ENCODE results near the gene POC5.
A peak's percentile ranks its signal among the peaks of the same experiment; 100 is the strongest.

POC5 gene

DNA sequence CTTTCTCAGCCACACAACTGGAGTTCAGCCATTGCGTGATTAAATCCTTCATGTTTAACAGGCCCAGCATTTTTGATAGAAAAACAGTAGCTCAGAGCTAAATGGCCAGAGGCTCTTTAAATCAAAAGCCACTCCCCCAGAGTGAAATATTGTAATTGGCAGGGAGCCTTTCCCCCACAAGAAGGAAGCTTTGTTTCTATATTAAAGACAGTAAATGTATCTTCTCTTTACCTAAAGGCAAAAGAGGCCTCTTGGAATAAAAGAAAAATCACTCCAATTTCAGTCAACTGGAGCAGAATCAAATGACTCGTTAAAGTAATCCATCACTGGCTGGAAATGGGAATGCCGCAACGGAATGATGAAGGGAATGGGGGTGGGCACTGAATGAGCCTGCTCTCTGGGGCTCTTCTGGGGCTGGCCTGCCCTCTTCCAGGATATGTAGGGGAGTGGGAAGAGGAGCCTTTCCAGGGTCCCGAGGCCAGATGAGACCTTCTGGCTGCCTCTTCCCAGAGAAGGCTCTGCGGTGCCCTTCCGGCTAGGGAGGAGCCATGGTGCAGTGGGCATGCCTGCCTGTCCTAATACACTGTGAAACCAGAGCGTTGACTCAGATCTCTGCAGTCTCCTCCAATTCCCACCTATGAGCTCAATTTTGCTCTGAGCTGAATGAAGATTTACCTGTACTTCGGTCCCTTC, 60.8 kb downstream of the POC5 start:
- peak; percentile 41 for DNase-seq

DNA sequence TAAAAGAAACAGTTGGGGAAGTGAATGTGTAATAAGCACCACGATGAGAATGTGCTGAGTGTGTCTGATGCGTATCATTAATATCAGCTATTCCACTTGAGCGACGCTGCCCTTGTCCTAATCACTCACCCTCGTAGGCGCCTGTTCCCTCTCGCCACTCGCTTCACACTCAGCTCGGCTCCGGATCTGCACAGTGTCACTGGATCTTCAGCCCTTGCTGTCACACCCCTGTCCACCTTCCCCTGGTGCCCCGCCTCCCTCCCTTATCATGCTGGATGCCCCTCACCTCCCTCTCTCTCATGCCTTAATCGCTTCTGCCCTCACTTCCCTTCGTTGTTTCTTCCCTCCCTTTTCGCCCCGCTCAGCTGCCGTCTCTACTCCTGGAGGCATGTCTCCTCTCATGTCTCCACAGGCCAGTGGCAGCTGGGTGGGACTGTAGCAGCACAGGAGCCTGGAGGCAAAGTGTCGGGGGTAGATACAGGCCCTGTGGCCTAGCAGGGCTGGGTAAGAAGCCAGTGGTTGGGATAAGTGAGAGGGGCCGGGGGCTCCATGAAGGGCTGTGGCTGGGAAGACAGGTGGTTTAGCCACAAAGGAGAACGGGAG, 62.4 kb downstream of the POC5 start:
- no peak for DNase-seq

DNA sequence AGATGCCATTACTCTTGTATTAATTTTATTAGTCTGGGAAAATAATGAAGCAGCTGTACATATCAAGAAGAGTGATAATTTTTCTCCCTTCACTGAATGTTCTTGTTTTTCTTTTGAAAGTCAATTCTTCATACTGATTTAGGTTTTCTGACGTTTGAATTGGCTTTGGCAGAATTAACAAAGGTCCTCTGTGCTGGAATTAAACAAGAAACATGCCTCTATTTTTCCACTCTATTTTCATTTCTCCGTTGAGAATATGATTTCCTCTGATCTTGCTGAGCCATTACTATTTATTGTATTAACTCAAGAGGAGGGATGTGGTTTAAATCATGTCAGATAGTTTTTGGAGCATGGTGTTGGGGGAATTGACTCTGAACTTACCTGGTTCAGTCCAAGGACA, 63.7 kb downstream of the POC5 start:
- DNase-seq = no peak

DNA sequence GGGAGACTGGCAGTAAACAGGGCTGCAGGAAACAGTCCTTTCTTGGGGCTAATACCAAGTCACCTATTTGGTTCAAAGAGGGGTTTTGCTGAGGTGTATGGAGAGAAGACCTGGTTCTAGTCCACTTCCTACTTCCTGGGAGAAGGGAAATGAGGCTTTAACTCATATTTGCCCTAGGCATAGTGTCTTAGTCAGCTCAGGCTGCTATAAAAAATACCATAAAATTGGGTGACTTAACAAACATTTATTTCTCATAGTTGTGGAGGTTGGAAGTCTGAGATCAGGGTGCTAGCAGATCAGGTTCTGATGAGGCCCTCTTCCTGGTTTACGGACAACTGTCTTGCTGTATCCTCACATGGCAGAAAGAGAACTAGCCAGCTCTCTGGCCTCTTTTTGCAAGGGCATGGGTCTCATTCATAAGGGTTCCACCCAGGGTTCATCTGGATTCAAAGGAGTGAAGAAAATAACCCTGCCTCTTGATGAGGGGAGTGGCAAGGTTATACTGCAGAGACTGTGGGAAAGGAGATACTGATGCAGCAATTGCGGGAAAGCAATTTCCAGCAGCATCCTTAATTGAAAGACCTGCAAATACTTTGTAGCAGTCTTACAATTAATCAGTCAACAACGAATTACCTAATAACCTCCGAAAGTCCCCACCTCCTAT, 65.5 kb downstream of the POC5 start:
- no peak for DNase-seq

DNA sequence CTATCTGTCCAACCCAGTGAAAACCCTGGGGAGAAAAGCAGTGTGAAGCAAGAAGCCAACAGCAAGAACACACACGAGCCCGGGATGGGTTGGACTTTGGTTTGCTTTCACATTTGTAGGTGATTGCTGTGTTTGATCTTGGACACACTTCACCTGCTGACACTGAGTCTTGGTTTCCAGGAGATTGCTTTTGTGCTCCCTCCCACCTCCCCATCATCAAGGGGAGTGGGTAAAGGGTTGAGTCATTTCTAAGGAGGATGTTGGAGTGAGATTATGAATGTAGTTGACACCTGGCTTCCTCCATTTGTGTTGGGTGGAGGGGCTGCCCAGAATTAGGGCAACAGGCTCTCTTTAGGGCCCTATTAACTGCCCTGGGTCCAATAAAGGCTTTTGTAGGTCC, 68.5 kb downstream of the POC5 start:
- no peak for DNase-seq

DNA sequence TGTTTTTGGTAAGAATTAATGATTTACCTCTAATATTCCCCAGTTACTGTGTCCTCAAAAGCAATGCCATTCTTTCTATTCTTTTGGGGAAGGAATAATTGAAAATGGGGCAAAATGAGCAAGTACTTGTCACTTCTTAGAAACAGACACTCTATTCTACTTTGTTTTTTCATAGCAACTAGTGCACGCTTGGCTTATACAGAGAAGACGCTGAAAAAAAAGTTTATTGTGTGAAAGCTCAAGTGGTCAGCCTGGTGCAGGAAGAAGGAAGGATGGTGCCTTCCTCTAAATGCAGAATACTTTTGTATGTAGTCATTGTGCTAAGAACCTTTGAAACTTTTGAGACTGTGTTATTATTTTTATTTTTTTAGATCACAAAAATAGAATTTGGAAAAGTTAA, 76.4 kb downstream of the POC5 start:
- no peak for DNase-seq

DNA sequence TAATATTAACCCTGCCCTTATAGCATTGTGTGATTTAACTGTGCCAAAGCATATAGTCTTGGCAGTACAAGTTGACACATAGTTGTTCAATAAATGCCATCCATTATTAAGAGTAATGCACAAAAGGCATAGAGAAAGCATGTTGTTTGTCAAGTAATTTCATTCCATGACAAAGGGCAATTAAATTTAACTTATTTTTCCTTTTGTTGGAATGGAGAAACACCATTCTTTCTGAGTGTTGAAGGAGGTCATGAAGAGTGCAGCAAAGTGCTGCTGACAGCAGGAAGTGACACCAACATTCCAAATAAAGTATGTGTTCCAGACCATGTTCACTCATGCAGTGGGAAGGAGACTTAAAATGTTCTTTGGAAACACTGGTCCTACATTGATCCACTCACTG, 76.8 kb downstream of the POC5 start:
- DNase-seq = no peak

DNA sequence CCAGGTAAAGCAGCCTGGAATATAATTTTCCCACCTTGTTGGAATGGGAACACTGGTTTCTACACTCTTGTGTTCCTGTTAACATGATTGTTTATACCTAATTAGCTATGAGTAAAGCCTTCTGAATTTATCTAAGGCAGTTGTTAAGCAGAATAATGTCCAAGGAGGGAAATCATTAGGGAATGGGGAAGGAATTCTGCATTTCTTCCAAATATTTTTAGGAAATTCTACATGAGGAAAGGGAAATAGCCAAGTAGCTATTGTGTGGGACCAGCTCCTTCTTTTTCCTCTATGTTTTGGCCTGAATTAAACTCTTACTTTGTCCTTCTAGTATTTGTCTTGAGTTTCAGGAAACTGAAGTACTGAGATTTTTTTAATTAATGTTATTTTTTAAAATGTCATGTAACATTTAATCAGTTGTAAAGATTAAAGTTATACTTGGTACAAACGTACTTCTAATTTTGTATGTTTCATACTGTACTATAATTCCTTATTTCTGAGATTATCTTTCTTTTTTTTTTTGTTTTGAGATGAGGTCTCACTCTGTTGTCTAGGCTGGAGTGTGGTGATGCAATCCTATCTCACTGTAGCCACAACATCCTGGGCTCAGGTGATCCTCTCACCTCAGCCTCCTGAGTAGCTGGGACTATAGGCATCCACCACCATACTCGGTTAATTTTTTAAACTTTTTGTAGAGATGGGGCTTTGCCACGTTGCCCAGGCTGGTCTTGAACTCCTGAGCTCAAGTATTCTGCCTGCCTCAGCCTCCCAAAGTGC, 77.5 kb downstream of the POC5 start:
- DNase-seq = no peak

DNA sequence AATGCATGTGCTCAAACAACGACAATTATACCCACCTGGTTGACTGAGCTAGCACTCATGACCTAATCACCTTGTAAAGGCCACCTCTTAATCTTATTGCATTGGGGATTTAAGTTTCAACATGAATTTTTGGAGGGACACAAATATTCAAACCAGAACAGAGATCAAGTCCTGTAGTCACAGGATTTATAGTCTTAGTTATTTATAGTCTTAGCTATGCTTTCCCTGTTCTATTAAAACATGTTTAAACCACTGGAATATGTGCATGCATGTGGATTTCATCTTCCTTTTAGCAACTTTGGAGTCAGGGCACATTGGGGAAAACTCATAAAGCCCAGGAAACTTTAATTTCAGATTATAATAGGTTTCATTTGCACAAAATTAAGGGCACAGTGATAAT, 79.3 kb downstream of the POC5 start:
- DNase-seq = no peak

DNA sequence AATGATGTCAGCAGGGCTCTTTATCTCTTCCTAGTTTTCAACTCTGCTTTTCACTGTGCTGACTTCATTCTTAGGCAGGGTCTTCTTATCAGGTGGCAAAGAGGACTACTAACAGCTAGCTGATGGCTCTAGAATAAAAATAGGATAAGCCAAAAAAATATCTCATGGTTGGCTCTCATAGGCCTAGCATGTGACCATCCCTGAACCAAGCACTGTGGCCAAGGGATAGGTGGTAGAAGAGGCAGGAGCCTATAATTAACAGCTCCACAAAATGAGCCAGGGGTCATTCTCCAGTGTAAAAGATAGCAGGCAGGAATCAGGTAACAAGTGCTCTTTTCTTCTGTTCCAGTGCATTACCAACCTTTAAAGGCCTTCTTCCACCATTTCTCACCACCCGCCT, 84.9 kb downstream of the POC5 start:
- no peak for DNase-seq

DNA sequence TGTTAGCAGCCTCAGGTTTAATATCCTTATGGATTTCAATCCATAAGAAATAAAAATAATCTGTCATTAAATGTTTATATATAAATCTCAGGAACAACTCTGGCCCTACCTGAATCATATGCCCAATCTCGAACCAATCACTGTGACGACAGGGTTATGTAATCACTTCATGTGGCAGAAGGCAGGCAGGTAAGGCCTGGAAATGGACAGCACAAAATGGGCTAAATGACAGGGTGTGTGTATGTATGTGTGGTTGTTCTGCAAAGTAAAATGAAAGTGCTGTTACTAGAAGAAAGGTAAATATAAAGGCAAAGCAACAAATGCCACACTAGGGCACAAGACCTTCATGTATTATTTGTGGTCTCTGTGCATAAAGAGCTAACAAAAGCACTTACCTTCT, 86.4 kb downstream of the POC5 start:
- DNase-seq = no peak

DNA sequence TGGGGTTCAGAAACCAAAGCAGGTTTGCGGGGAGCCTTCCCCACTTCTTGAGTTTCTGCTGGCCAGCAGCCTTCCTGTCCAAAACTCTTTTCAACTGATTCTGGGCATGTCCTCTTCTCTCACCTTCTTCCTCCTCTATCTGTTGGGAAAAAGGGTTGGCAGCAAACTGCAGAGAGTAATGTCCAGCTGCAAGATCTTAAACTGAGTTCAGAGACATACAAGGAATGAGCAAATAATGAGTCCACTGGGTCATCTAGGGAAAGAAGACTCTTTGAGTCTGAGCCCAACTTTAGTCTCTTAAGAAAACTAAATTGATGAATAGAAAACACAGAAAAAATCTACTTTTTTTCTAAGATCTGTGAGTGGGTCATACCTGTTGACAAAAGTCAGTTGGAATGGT, 89.4 kb downstream of the POC5 start:
- no peak for DNase-seq

DNA sequence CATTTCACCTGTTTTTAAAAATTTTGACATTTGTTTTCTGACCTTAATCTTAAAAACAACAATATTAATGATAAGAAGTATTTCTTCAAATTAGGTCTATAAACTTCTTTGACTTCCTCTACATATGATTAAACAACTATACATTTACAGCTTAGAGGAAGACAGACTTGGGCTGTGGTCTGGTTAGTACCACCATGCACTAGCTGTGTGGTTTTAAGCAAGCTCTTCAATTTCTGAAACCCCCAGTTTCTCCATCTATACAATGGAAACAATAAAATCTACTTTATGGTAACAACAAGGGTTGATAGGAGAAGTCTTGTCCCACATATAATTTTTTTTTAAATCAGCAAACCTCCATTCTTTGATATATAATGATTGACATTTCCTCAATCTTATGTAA, 90.3 kb downstream of the POC5 start:
- no peak for DNase-seq
